GM18861 (cell line): ENCODE data around the gene SAP25.
"Not testable (repeated sequence)": the region's sequence is repeated elsewhere in the genome, so short reads cannot be mapped to it uniquely, and the experiment has no call there.

Experiments
- ATAC-seq: cut with Tn5 transposase; IDR thresholded peaks from one replicate; pipeline ENCODE4 v1.9.1; 2021; ENCODE audit not compliant: unreplicated experiment

SAP25 gene

GRCh38 chr7:100562195-100563099 is 11.3 kb downstream of the SAP25 start:
- ATAC-seq = no peak

DNA sequence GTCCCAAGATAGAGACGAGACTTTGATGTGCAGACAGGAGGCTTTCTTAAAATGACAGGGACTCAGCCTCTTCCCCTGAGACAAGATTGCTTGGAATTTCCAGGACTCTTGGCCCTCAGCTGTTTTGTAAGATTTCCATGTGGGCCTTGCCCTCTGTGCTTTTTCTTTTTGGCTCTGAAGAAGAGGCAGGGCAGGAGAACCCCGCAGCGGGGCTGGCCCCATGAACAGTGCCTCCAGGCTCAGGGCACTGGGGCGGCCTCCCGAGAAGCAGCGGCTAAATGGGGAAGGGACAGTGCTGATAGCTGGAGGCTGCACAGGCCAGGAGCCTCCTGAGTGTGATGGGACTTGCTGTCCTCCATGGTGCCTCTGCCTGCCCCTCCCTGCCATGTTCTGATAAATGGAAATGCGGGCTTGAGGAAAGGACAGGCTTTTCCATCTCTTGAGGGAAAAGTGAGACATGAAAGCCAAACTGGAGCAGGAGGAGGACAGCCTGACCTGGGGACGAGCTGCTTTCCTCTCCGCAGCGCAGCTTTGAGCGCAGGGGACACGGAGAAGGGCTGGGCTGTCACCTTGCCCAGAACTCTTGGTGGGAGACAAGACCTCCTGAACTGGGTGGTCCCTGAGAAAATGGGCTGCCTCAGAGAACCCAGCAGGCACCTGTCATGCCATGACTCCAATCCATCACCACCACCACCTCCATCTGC is 12.1 kb downstream of the SAP25 start:
- ATAC-seq = no peak

DNA sequence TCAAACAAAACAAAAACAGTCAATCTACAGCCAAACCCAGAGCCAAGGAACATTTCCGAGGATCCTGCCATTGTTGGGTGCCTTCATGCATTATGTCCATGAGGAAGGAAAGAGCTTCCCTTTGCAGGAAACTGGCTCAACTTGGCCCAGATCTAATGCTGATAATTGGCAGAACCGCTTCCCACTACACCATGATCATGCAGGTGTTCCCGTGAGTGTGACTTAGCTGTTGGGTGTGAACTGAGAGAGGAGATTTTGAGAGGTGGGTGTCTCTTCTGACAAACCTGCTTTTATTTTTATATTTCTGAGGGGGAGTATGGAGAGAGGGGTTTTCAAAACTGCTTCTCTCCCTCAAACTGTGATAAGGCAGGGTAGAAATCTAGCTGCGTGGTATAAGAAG is 14.6 kb downstream of the SAP25 start:
- no peak for ATAC-seq

GRCh38 chr7:100556541-100556940 is 17.2 kb downstream of the SAP25 start:
- ATAC-seq = no peak

- no peak for ATAC-seq
Measured at GRCh38 chr7:100555701-100556100, 18.0 kb downstream of the SAP25 start.

GRCh38 chr7:100553032-100553431 is 20.7 kb downstream of the SAP25 start:
- ATAC-seq = no peak

DNA sequence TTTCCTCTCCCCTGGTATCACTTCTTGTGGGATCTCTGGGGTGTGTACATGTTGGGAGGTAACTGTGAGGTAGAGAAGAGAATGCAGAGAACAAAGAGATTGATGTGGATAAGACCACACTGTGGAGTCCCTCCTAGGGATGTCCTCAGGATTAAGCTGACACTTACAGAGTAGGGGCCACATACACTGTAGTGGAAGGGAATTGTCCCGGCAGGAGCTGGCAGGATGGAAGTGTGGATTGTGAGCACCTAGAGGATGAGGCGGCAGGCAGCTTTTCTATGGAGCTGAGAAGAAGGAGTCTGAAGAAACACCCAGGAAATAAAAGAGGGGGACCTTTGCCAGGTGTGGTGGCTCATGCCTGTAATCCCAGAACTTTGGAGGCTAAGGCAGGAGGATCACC is 21.2 kb downstream of the SAP25 start:
- ATAC-seq = no peak

DNA sequence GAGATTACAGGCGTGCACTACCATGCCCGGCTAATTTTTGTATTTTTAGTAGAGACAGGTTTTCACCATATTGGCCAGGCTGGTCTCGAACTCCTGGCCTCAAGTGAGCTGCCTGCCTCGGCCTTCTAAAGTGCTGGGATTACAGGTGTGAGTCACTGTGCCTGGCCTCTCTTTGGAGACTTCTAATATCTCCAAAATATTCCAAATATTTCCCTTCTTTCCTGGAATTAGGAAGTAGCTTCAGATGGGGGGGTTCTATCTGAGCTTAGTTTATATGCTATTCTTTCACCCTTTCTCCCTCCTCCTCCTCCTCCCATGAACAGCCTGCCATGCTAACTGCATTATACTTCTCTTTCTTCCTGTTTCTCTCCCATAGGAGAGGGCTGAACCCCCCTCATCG is 25.3 kb downstream of the SAP25 start:
- not testable (repeated sequence) for ATAC-seq

DNA sequence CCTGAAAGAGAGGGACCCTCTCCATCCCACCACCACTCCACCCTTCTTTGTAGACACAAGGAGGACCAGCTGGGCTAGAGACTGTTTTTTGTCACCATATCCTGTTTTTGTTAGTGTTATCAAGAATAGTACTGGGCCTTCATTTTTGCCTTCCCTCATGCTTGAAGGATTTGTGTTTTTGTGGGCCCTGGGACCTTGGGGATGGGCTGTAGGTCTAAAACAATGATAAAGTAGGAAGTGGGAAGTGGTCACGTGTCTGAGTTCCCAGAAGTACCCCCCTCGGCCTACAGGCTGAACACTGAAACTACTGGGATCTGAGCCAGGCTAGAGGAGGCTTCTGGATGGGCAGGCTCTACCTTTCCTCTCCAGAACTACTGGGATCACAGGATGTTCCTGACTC is 25.8 kb downstream of the SAP25 start:
- no peak for ATAC-seq

GRCh38 chr7:100546926-100547800 is 26.5 kb downstream of the SAP25 start:
- ATAC-seq = no peak

- no peak for ATAC-seq
Measured at GRCh38 chr7:100546129-100546925, 27.4 kb downstream of the SAP25 start.

GRCh38 chr7:100545360-100546128 is 28.2 kb downstream of the SAP25 start:
- ATAC-seq = peak; percentile 41

GRCh38 chr7:100544967-100545359 is 28.7 kb downstream of the SAP25 start:
- ATAC-seq = no peak

GRCh38 chr7:100544386-100544785 is 29.3 kb downstream of the SAP25 start:
- ATAC-seq = no peak

GRCh38 chr7:100543586-100543985 is 30.1 kb downstream of the SAP25 start:
- no peak for ATAC-seq

GRCh38 chr7:100541309-100541708 is 32.4 kb downstream of the SAP25 start:
- not testable (repeated sequence) for ATAC-seq

DNA sequence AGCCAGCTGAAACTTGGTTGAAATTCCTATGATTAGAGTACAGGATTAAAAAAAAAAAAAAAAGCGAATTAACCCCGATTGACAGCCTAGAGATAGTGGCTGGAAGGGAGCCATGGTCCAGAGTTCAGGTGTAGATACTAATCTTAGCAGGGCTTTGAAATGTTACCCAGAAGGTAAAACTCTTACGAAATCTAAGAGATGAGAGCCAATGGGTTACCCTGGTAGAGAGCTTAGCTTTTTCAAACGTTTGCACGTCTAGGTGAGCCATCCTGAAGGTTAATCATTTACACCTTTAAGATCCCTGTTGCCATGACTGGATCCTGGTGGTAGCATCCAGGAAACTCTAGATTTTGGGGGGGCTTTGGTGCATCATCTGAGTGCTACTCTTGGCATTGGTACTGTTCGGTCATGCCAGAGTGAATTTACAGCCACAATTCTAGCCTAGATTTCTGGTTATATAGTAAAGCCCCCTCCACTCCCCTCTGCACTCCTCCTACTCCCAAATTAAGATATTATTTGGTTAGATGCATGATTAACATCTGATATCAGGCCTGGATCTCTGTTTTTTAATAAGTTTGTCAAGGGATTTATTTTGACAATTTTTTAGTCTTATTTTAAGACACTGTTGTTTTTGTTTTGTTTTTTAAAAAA is 33.5 kb downstream of the SAP25 start:
- no peak for ATAC-seq

GRCh38 chr7:100539436-100540006 is 34.2 kb downstream of the SAP25 start:
- no peak for ATAC-seq
